GM21367 (cell line): Measurements from ENCODE around the gene BRD1.
"Not testable (repeated sequence)": the region's sequence is repeated elsewhere in the genome, so short reads cannot be mapped to it uniquely, and the experiment has no call there.

Source experiments
- ATAC-seq: cut with Tn5 transposase; IDR thresholded peaks from one replicate; pipeline ENCODE4 v1.9.1; 2021; ENCODE audit not compliant: unreplicated experiment

BRD1 gene

GRCh38 chr22:49827271-49827852 lies 311 bp downstream of the BRD1 start:
- no peak for ATAC-seq

GRCh38 chr22:49826603-49827270 lies 936 bp downstream of the BRD1 start:
- no peak for ATAC-seq

GRCh38 chr22:49825944-49826602 lies 1.6 kb downstream of the BRD1 start:
- no peak for ATAC-seq

GRCh38 chr22:49825436-49825835 lies 2.2 kb downstream of the BRD1 start:
- ATAC-seq: no peak

- ATAC-seq: no peak
These were observed 2.7 kb downstream of the BRD1 start for GRCh38 chr22:49824936-49825335.

GRCh38 chr22:49824185-49824925 lies 3.3 kb downstream of the BRD1 start:
- ATAC-seq: no peak

- no peak for ATAC-seq
These were observed 4.2 kb downstream of the BRD1 start for GRCh38 chr22:49823289-49824045.

- ATAC-seq: not testable (repeated sequence)
These were observed 5.9 kb downstream of the BRD1 start for GRCh38 chr22:49821741-49822140.

- ATAC-seq: no peak
These were observed 6.7 kb downstream of the BRD1 start for GRCh38 chr22:49820984-49821383.

GRCh38 chr22:49817359-49817758 lies 10.3 kb downstream of the BRD1 start:
- ATAC-seq: no peak

- ATAC-seq: no peak
These were observed 12.0 kb downstream of the BRD1 start for GRCh38 chr22:49815641-49816091.

- ATAC-seq: no peak
These were observed 12.8 kb downstream of the BRD1 start for GRCh38 chr22:49814856-49815255.

- ATAC-seq: no peak
These were observed 13.4 kb downstream of the BRD1 start for GRCh38 chr22:49814164-49814686.

- ATAC-seq: no peak
These were observed 14.8 kb downstream of the BRD1 start for GRCh38 chr22:49812838-49813237.

- no peak for ATAC-seq
These were observed 16.5 kb downstream of the BRD1 start for GRCh38 chr22:49811020-49811791.

GRCh38 chr22:49810363-49811019 lies 17.2 kb downstream of the BRD1 start:
- ATAC-seq: no peak

- no peak for ATAC-seq
These were observed 19.6 kb downstream of the BRD1 start for GRCh38 chr22:49807780-49808708.

- no peak for ATAC-seq
These were observed 20.5 kb downstream of the BRD1 start for GRCh38 chr22:49807129-49807528.
